ENCODE results near the gene ULK4. TPM values are rescaled to one million over a fixed set of nuclear protein-coding genes. Genes with fewer than 3 reads are reported as not detected.

Gene ULK4
- total and polyA plus RNA-seq, 9 of the 15 experiments (the other 6 are each of a cell fraction or from before 2014, with no cell fraction given): 3.0 to 5.9 (median 3.5) TPM

- intact Hi-C loops (cut with micrococcal nuclease): no loop called here
- Histone ChIP-seq H3K27ac (ENCODE audit: extremely low read depth, low read depth, low read length) (no peak overlapping the region), H3K9ac (ENCODE audit: insufficient read depth in 1 of 2, low read depth in 2 of 2, low read length in 2 of 2) (no peak overlapping the region), H2AFZ (ENCODE audit: low read depth, low read length) (no peak overlapping the region), H3K9me1 (ENCODE audit: control insufficient read depth, insufficient read depth, low read length) (no peaks in the 10 kb centered on the region), H3K9me3 (replicated peaks; ENCODE audit: control insufficient read depth, insufficient read depth, low read depth, low read length) (no peaks in the 10 kb centered on the region), H3K79me2 (ENCODE audit: control insufficient read depth, insufficient read depth, low read length) (no peaks in the 10 kb centered on the region), H3K27me3 (ENCODE audit: control insufficient read depth in 2 of 2, insufficient read depth in 2 of 2, low read length in 2 of 2) (peaks cover 2 to 11% of the 10 kb centered on the region in 2 experiments; a peak in 1 of 5 replicates), H3K4me1 (replicated peaks in 1 of 2; ENCODE audit: control insufficient read depth in 2 of 2, insufficient read depth in 2 of 2, low read length in 2 of 2) (no peaks in the 10 kb centered on the region), H4K20me1 (replicated peaks; ENCODE audit: control insufficient read depth, insufficient read depth, low read length) (no peaks in the 10 kb centered on the region), H3K4me2 (ENCODE audit: insufficient read depth, low read length) (no peak overlapping the region), H3K36me3 (ENCODE audit: control insufficient read depth, insufficient read depth, low read length) (no peaks in the 10 kb centered on the region), H3K4me3 (no peak overlapping the region)
- no peak for DNase-seq (ENCODE audit: extremely low read depth in 1 of 4, low spot score in 3 of 4)
- BruUV-seq (replicated peaks): no TSS peak
- in situ Hi-C loops (cut with MboI): no loop called here
- CTCF ChIA-PET (ENCODE audit: low intra/inter-chr PET ratio): no interaction called here
- POLR2A ChIA-PET: no interaction called here
- TF ChIP-seq SPI1 (IDR thresholded peaks at IDR 0.05; ENCODE audit: borderline replicate concordance, low read depth, low read length) (peak; percentile 62; the same call in 1 of the 2 replicates), TOE1 (IDR thresholded peaks at IDR 0.05; ENCODE audit: borderline replicate concordance) (no peak), TOE1 (CRISPR knock-in tag; IDR thresholded peaks at IDR 0.05; ENCODE audit: borderline replicate concordance, low read depth) (no peak), CCAR2 (IDR thresholded peaks at IDR 0.05; ENCODE audit: low read depth, low read length) (no peak), CGGBP1 (CRISPR knock-in tag; IDR thresholded peaks at IDR 0.05) (no peak), NR1H2 (CRISPR knock-in tag; IDR thresholded peaks at IDR 0.05) (no peak)
- WGBS (ENCODE audit: insufficient coverage, low coverage, missing lambda C conversion rate): 2% methylated on average over 5 of the region's 5 CpGs
- no peak for FAIRE-seq
- no peak for ATAC-seq
Observed at GRCh38 chr3:41419809-41420208, 542.1 kb downstream of the ULK4 start.

All from K562 (cell line).